HG03025 (cell line): Measurements from ENCODE around the gene METTL3.

Experiments used
- ATAC-seq: cut with Tn5 transposase; IDR thresholded peaks from one replicate; pipeline ENCODE4 v1.9.1; 2021; ENCODE audit warnings: mild to moderate bottlenecking, moderate library complexity; ENCODE audit not compliant: unreplicated experiment, low FRiP score

METTL3 gene

DNA sequence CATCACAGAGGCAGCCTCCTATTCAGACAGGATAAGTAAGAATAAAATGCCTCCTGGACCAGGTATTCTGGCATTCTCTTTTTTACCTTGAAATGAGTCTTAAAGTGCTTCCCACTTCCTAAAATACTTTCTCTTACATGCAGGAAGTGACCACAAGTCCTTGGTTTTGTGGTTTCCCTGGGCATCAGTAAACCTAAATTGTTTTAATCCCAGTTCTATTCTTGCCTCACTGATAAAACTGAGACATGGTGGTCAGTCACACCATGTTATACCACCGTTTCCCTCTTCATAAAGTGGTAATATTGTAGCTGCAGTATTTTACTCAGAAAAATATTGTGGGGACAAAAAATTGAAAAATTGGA is 16.2 kb upstream of the METTL3 start:
- ATAC-seq, result no peak

DNA sequence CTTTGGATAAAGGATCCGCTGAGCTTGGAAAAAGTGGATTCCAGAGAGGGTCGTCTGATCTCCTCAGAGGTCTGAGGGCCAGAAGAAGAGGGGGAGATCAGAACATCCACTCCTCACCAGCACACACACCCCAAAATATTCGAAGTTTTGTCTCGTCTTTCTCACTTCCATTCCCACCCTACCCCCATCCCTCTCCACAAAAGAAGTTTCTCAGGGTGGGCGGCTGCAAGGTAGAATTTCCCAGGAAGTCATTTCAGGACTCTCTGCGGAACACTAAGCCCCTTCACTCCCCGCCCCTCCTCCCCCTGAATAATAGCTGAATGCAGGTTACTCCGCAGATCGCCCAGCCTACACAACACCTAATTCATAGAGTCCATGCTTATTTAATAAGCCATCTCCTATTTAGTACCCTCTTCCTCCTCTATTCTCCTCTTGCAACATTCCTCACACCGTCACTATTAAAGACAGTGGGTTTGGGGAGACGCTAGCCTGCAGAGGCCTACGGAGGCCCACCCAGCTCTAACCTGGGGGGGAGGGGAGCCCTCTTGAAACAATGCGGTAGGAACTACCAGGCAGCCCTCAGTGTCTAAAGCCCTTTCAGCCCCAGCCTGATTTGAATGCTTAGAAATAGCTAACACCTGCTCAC is 15.7 kb upstream of the METTL3 start:
- no peak for ATAC-seq

DNA sequence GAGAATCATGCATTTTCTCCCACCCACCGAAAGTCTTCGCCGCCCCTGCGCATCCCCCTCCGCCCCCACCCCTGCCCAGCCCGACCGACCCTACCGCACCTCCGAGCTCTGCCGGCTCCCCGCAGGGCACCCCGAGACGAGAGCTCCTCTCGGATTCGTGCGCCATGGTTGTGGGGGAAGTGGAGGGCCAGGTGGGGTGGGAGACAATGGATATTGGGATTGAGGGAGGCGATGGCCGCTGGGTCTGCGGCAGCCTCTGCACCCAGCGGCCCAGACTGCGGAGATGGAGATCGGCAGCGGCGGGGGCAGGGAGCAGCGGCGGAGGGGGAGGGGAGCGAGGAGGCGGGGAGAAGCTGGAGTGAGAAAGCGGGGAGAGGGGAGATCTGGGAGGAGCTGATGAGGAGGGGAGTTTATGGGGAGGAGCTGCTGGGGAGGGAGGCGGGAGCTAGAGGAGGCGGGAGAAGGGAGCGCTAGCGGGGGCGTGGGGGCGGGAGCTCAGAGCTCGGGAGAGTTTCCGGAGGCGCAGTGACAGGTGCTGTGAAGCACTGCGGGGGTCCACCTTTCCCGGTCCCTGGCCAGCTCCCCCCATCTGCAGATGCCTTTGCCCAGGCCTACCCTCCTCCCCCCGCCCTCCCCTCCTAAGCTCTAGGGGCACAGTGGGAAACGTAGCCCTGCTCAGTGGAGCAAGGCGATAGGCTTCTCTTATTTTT is 15.0 kb upstream of the METTL3 start, which contains the start of gene SALL2:
Gene SALL2, minus strand, starts transcription at position 385 of the 710 bp plus-strand sequence. Its CDS starts 219 bp downstream, at position 166.
- ATAC-seq, result no peak

DNA sequence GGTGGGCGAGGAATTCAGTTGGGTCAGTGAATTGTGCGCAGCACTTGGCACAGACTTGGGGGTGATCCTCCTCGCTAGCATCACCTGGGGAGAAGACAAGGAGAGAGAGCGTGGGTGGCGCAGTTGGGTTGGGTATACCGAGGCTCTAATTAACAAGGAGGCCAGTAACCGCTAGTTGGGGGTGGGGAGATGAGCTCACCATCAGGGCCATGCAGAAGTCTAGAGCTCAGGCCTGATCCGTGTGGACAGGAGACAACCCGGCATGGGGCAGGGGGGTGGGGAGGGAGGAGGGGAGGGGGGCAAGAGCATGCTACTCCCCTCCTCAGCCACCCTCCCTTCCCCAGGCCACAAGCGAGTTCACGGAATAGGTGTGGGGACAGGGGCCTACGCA is 14.4 kb upstream of the METTL3 start:
- no peak for ATAC-seq

DNA sequence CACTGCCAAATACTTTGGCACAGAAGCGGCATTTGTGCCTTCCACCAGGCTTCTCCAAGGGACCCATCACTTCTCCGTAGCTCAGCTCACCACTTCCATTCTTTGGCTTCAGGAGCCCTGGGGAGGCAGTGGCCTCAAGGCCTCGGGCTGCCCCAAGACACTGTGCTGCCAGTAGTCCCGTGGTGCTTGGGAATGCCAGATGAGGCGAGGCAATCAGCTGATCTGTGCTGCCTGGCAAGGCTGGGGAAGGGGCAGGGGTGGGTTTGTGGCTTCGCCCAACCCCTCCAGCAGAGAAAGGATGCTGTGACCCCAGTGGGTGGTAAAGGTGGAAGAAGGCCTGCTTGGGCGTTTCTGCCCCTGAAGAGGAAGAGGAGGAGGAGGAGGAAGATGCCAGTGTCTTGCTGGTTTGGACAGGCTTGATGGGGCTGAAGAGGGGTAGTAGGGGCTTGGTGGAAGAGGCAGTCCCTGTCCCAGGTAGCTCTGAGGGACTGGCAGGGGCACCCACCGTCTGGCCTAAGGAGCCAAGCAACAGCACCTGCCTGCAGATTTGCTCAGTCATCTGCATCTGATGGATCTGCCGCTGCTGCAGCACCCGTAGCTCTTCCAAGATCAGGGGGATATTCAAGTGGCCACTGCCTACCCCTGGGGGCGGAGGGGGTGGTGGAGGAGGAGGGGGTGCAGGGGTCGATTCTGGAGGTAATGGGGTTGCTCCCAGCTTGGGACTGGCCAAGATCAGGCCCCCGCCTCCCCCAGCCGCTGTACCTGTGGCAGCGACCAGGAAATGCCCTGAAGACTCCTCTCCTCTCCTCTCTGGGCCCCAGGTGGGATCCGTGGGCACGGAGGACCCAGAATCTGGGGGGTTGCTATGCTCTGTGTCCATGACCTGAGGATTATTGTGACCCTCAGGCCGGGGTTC is 13.7 kb upstream of the METTL3 start:
- no peak for ATAC-seq

DNA sequence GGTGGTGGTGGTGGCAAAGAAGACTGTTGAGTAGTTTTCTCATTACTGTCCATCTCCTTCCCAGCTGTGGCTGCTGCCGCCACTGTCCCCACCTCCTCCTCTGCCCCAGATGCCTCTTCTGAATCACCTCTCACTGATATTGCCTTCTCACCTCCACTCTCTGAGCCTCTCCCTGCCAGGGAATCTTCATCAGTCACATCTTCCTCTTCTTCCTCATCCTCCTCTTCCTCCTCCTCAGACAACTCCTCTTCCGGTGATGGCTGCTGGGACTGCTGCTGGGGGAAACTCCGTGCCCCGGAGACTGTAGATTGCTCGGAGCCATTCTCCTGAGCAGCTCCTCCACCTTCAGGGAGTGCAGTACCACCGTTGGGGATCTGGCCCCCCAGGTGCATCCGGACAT is 12.1 kb upstream of the METTL3 start:
- no peak for ATAC-seq

DNA sequence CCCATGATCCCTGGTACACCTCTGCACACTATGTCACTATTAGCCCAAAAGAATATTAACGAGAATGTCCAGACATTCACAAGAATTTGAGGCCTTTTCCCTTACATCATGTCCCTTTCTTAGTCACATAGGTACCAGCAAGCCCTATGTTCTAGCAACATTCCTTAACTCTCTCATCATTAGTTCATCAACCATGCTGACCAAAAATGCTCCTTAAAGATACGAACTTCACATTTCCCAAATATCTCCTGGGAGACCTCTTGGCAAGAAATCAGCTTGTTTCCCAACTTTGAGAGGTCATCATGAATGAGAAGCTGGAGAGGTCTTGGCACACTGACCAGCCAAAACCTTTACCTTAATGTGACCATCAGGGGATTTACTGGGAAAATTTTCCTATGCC is 10.4 kb upstream of the METTL3 start:
- no peak for ATAC-seq

DNA sequence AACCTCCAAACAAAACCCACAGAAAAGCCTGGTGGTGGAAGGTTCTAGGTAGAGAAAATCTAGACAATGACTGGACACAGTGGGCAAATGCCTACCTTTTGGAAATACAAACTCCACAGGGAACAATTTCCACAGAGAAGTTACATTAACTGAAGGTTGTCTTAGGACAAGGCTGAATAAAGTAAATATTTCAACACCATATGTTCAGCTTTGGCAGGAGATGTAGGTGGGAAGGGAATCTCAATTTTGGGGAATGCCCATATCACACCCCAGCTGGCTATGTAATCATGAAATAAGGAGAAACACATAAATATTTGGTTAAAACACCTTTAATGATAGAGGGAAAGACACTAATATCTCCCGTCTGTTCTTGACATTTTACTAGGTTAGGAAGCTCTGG is 9.6 kb upstream of the METTL3 start:
- ATAC-seq, result no peak

DNA sequence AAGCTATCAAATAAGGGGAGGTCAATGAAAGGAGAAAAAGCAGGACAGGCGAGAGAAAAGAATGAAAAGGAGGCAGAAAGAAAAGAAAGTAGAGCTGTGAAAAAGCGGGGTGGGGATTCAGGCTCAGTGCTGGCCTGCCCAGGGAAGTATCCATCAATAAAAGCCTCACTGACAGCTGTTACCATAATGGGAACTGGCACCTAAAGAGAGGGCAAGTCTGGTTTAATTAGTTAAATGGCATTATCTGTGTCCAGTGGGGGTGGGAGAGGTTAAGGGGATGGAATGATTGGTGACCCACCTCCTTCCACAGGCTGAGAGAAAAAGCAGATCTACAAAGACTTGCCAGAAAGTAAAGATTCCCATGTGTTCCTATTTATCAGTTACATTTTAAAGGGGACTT is 7.6 kb upstream of the METTL3 start:
- ATAC-seq, result no peak

DNA sequence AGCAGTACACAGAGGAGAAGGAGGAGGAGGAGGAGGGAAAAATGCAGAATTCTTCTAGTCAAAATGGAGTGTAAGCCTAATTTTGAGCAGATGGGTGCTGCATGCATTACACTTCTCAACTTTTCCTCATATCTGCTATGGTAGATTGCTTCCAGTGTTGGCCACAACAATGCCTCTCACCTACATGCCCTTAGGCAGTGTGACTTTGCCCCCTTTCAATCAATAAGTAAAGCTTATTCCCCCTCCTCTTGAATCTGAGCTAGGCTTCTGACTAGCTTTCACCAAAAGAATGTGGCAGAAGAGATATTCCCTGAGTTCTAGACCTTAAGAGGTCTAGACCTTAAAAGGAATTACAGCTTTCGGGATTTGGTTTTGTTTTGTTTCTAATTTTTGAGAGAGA is 3.2 kb upstream of the METTL3 start:
- ATAC-seq, result no peak

DNA sequence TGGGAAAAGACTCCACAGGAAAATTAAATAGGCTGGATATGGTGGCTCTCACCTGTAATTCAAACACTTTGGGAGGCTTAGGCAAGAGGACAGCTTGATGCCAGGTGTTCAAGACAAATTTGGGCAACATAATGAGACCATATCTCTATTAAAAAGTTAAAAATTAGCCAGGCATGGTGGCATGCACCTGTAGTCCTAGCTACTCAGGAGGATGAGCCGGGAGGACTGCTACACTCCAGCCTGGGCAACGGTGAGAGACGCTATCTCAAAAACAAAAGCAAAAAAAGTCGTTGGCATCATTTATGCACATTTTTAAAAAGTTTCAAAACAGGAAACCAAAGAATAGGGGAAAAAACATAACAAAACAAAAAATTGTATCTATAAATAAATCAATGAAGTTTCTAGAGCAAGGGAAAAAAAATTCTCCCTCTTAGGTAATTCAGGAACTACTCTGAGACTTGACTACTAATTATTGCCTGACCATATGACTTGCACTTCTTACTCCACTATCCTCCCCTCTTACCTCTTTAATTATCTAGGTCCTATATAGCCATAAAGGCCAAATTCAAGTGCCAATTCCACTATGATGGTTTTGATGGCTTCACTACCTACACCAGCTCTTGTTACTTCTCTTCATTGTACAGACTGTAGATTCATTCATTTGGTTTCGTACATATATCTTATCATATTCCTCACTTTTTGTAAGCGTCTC is 1.6 kb downstream of the METTL3 start:
- ATAC-seq, result no peak

DNA sequence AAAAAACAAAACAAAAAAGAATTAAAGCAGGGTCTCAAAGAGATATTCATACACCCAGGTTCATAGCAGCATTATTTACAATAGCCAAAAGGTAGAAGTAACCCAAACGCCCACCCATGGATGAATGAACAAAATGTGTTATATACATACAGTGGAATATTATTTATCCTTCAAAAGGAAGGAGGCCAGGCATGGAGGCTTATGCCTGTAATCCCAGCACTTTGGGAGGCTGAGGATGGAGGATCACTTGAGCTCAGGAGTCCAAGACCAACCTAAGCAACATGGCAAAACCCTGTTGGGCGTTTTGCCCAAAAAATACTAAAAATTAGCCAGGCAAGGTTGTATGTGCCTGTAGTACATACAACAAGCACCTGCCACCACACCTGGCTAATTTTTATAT is 4.6 kb downstream of the METTL3 start:
- no peak for ATAC-seq

DNA sequence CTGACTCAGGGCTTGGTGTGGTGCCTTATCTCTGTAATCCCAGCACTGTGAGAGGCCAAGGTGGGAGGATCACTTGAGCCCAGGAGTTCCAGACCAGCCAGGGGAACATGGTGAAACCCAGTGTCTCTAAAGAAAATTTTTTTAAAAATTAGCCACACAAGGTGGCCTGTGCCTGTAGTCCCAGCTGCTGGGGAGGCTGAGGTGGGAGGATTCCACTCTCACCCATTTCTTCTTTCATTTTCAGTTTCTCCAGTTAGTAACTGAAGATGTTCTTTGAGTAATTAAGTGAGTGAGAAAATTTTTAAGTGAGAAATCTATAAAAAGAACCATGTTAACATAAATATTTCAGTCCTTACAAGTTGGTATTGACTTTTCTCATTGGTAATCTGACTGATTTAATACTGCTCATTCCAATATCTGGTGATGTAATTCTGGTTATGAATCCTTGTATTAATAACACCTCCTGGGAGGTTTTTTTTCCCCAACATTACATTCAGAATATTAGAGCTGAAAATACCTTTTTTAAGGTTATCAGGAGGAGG is 6.1 kb downstream of the METTL3 start:
- ATAC-seq, result peak; percentile 58

DNA sequence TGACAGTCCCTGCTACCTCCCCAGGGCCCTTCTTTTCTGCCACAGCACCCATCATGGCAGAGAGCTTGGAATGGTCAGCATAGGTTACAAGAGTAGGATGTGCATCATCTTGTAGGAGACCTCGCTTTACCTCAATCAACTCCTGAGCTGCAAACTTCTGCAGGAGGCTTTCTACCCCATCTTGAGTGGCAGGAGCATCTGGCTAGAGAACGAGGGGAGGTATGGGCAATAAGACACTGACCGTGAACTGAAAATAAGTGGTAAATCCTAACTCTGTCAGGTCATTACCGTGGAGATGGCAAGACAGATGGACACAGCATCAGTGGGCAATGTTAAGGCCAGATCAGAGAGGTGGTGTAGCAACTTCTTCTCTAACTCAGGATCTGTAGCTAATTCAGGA is 7.8 kb downstream of the METTL3 start:
- no peak for ATAC-seq

DNA sequence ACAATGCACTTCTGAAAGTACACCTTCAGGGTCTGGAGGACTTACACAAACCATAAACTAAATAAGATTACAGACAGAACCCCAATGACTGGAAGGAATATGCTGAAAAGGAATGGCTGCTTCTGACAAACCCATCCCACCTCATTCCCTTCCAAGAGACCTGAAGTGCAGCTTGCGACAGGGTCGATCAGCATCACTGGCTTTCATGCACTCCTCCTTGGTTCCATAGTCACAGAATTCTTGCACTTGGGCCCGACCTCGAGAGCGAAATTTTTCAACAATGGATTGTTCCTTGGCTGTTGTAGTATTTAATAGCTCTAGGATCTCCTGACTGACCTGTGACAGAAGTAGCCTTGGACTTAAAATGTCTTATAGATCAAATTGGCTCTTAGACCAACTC is 9.6 kb downstream of the METTL3 start:
- no peak for ATAC-seq

DNA sequence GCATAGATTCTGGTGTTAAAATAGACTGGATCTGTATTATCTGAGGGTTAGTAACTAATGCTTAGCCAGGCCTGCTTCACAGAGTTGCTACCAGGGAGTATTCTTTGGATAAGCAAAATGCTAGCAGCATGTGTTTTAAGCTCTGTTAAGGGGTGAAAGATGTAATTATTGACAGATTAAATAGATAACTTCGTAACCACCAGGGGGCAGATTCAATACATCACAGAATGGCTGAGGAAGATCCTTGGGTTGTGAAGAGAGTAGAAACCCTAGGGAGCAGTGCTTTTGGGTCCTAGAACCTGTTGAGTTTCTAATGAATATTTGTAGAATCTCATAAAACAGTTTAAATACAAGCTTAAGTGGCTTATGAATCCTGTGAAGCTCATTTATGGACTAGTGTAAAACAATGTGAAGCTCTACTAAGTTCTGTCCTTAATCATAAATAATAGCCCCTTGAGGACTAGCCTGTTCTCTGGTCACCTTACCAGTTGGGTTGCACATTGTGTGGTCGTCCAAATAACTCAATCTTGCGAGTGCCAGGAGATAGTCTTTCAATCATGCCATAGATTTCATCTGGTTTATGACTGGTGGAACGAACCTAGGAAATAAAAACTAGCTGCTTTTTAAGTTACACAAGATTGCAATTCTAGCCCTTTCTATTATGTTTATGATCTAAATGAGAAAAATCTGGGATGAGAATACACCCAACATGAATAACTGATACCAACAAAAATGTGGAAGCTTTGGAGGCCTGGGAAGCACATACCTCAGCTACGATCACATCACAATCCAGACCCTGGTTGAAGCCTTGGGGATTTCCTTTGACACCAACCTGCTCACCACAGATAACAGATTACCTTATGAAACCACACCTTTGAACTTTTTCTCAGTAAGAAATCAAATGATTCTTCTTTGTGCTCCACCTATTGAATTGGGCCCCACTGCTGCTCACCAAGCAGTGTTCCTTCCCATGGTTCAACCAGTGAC is 12.3 kb downstream of the METTL3 start:
- no peak for ATAC-seq

DNA sequence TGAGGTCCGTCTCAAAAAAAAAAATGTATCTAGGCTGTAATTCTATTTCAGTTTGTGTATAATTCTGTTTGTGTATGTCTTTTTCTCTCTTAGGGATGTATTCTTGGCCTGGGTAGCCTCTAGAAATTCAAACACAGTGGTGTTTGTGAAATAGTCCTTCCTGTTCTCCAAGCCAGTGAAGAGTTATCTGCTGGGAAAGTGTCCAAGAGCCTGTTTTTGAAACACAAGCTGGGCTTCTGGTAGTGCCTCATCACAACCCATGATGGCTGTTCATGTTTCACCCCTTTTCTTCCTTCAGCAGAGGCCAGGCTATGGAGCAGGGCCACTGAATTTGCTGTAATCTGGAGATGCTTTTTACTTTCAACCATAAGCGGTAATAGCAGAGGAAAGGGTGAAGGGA is 14.7 kb downstream of the METTL3 start:
- ATAC-seq, result no peak

DNA sequence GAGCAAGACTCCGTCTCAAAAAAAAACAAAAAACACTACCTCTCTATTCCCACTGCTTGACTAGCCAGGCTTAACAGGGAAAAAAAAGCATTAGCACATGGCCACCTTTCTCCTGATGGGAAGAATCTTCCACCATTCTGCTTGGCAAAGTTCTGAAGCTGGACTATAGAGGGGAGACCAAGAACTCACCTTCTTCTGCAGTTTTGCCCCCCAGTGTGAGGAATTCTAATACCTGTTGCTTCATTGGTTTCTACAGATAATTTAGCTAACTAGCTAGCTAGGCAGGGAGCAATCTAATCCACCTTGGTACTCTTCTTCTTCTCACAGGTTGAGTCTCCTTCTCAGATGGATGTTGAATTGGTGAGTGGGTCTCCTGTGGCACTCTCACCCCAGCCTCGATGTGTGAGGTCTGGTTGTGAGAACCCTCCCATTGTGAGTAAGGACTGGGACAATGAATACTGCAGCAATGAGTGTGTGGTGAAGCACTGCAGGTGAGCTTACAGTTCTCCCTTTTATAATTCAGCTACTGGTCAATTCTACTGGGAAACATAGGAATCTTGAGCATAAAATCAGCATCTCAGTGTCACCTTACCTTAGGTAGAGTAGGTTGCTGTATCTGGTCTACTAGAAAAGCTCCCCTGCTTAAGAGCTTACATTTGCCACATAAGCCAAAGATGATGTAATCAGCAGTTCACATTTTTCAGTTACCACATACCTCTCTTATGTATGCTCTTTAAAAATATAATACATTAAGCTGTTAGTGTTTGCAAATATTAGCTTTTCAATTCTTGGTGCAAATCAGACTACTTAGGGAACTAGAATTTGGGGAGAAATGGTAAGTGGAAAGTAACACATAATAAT is 16.0 kb downstream of the METTL3 start:
- ATAC-seq, result no peak
